Spleen (tissue), 7 donors: Measurements from ENCODE around the gene PLCH1.

Experiments used
- POLR2A ChIP-seq, 3 donors: fragments of 450-650 bp; IDR thresholded peaks; one replicate each; pipeline ENCODE4 v1.5.1; 2017; ENCODE audit warnings: antibody characterized with exemption in 3 of 3, mild to moderate bottlenecking in 1 of 3
- POLR2AphosphoS5 ChIP-seq, 3 donors: sonication (generic); formaldehyde crosslinking; IDR thresholded peaks; one replicate each; pipeline ENCODE4 v1.5.1; 2017; ENCODE audit warnings: antibody characterized with exemption in 3 of 3
- TF ChIP-seq, protein P1 (sequence below), 11 experiments: fragments of 200-600 bp in 7 of 11; fragments of 450-650 bp in 4 of 11; sonication (generic) in 4 of 11; IDR thresholded peaks in 8 of 11; conservative IDR thresholded peaks in 3 of 11; 1 replicate in 7 of 11; 2 replicates in 4 of 11; pipeline versions ENCODE4 v1.4.0 to v1.8.0; 2016 to 2021; ENCODE audit warnings: antibody characterized with exemption in 11 of 11, inconsistent platforms in 4 of 11, mild to moderate bottlenecking in 1 of 11
- donor health status: DM: no; HTN: no; CAD: no; lungs with moderate emphysema.
- donor health status: DM: no; HTN: no; CAD: no.
- donor health status: DM: no; HTN: no; CAD: no.

DNA sequence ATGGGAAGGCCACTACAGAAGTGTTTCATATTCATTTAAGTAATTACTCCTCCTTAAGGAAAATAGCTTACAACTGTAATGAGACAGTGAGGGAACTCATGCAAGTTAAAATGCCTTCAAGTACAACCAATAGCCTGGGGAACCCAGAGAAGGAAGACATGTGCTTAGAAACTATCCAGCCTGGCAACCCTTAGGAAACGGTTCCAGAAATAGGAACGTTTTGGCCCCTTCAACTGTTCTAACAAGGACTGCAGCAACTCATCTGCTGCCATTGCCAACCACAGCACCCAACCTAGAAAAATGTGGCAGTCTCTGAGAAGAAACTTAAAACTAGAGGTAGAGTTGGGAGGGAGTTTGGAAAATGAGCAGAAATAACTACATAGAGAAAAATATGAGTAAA, 303.8 kb downstream of the PLCH1 start:
- TF ChIP-seq POLR2A (IDR thresholded peaks at IDR 0.05) (no peak), POLR2AphosphoS5 (IDR thresholded peaks at IDR 0.05) (no peak)
- TF ChIP-seq, protein P1, sequence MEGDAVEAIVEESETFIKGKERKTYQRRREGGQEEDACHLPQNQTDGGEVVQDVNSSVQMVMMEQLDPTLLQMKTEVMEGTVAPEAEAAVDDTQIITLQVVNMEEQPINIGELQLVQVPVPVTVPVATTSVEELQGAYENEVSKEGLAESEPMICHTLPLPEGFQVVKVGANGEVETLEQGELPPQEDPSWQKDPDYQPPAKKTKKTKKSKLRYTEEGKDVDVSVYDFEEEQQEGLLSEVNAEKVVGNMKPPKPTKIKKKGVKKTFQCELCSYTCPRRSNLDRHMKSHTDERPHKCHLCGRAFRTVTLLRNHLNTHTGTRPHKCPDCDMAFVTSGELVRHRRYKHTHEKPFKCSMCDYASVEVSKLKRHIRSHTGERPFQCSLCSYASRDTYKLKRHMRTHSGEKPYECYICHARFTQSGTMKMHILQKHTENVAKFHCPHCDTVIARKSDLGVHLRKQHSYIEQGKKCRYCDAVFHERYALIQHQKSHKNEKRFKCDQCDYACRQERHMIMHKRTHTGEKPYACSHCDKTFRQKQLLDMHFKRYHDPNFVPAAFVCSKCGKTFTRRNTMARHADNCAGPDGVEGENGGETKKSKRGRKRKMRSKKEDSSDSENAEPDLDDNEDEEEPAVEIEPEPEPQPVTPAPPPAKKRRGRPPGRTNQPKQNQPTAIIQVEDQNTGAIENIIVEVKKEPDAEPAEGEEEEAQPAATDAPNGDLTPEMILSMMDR (IDR thresholded peaks at IDR 0.05 in 8 of 11, conservative IDR thresholded peaks at IDR 0.05 in 3 of 11) = no peak
